K562 (cell line): ENCODE measurements around the gene CPLX1. TPM values are rescaled to one million over a fixed set of nuclear protein-coding genes. Genes with fewer than 3 reads are reported as not detected.

Experiments used
- UBTF ChIP-seq, 2 experiments: IDR thresholded peaks; 2 replicates each; pipeline ENCODE4 v1.6.1; 2012; ENCODE audit warnings: improper control_type of control experiment in 2 of 2, low read depth in 2 of 2, low read length in 2 of 2, borderline replicate concordance in 1 of 2
- polyA plus RNA-seq, 8 experiments: library from polyadenylated mRNA; depleted of rRNA in 4 of 8; stranded (reverse) in 5 of 8; unstranded in 3 of 8; fragments of >200 nt; fragmentation: Nextera tagmentation in 2 of 8; fragmentation: Illumina TruSeq in 1 of 8; extraction: Ambion mirVana in 2 of 8; extraction: Trizol in 1 of 8; gene quantifications; 2 replicates each; pipeline versions ENCODE4 v1.2.1 to v1.2.3, GENCODE V29; 2011 to 2014; ENCODE audit warnings: inconsistent platforms in 1 of 8, missing spikeins in 1 of 8
- total RNA-seq, 7 experiments: library from RNA; depleted of rRNA in 6 of 7; stranded (reverse); fragments of >200 nt in 6 of 7; fragmentation: Illumina TruSeq in 2 of 7; extraction: Trizol in 2 of 7; gene quantifications; 2 replicates each; pipeline versions ENCODE4 v1.2.1 to v1.2.3, GENCODE V29; 2011 to 2021; ENCODE audit warnings: low replicate concordance in 1 of 7
- TF ChIP-seq, protein P1 (sequence below): fragments of 250-450 bp; sonication (Bioruptor Pico); IDR thresholded peaks from 2 replicates; pipeline ENCODE4 v1.5.0; 2020; ENCODE audit warnings: mild to moderate bottlenecking, borderline replicate concordance
- TF ChIP-seq, protein P2 (sequence below): sonication (generic); formaldehyde crosslinking; IDR thresholded peaks from 2 replicates; pipeline ENCODE4 v1.8.0; 2022; ENCODE audit warnings: missing genetic modification reagents, mild to moderate bottlenecking, moderate library complexity, borderline replicate concordance

The CPLX1 gene
- total and polyA plus RNA-seq, 9 of the 15 experiments (the other 6 are each of a cell fraction or from before 2014, with no cell fraction given), result 0.03 to 3.3 (median 0.17) TPM; not detected in 2

- TF ChIP-seq, protein P1, sequence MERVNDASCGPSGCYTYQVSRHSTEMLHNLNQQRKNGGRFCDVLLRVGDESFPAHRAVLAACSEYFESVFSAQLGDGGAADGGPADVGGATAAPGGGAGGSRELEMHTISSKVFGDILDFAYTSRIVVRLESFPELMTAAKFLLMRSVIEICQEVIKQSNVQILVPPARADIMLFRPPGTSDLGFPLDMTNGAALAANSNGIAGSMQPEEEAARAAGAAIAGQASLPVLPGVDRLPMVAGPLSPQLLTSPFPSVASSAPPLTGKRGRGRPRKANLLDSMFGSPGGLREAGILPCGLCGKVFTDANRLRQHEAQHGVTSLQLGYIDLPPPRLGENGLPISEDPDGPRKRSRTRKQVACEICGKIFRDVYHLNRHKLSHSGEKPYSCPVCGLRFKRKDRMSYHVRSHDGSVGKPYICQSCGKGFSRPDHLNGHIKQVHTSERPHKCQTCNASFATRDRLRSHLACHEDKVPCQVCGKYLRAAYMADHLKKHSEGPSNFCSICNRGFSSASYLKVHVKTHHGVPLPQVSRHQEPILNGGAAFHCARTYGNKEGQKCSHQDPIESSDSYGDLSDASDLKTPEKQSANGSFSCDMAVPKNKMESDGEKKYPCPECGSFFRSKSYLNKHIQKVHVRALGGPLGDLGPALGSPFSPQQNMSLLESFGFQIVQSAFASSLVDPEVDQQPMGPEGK (CRISPR knock-in tag), result no peak
- TF ChIP-seq, protein P2, sequence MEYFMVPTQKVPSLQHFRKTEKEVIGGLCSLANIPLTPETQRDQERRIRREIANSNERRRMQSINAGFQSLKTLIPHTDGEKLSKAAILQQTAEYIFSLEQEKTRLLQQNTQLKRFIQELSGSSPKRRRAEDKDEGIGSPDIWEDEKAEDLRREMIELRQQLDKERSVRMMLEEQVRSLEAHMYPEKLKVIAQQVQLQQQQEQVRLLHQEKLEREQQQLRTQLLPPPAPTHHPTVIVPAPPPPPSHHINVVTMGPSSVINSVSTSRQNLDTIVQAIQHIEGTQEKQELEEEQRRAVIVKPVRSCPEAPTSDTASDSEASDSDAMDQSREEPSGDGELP (CRISPR knock-in tag), result no peak
- TF ChIP-seq UBTF (IDR thresholded peaks at IDR 0.05; ENCODE audit: borderline replicate concordance in 1 of 2, low read depth in 2 of 2, low read length in 2 of 2), result no peak
Observed at GRCh38 chr4:735583-735982, 90.3 kb downstream of the CPLX1 start (continued).

Other genes starting within 250 kb of the CPLX1 start
Only the 7 nearest of the 12 such genes appear.
- 746 and 978 TPM in 2 replicates for gene ATP5ME, start 151.9 kb downstream of the CPLX1 start, total RNA-seq (2014; rRNA removed)
- gene ATP5ME, start 151.9 kb downstream of the CPLX1 start, total RNA-seq (2014; rRNA removed; fragmentation: Illumina TruSeq; extraction: Trizol), result 839 and 887 TPM in 2 replicates
- 914 and 930 TPM in 2 replicates for gene ATP5ME, start 151.9 kb downstream of the CPLX1 start, total RNA-seq (2015; rRNA removed; fragmentation: Illumina TruSeq; extraction: Trizol)
- 509 and 535 TPM in 2 replicates for gene ATP5ME, start 151.9 kb downstream of the CPLX1 start, total RNA-seq (2021)
- 573 and 595 TPM in 2 replicates for gene ATP5ME, start 151.9 kb downstream of the CPLX1 start, polyA plus RNA-seq (2011; rRNA removed)
- gene ATP5ME, start 151.9 kb downstream of the CPLX1 start, polyA plus RNA-seq (2014; fragmentation: Illumina TruSeq; extraction: Trizol), result 632 and 822 TPM in 2 replicates
- gene ATP5ME, start 151.9 kb downstream of the CPLX1 start, polyA plus RNA-seq (2014; fragmentation: Nextera tagmentation; extraction: Ambion mirVana), result 1,000 to 10,000 TPM; 2,400 to 2,480 TPM
- 987 and 1,053 TPM in 2 replicates for gene ATP5ME, start 151.9 kb downstream of the CPLX1 start, polyA plus RNA-seq (2014; rRNA removed)
- 4.9 and 6.2 TPM in 2 replicates for gene MYL5, start 151.6 kb downstream of the CPLX1 start, total RNA-seq (2014; rRNA removed)
- 2.6 and 3.1 TPM in 2 replicates for gene MYL5, start 151.6 kb downstream of the CPLX1 start, total RNA-seq (2014; rRNA removed; fragmentation: Illumina TruSeq; extraction: Trizol)
- 5.1 and 5.9 TPM in 2 replicates for gene MYL5, start 151.6 kb downstream of the CPLX1 start, total RNA-seq (2015; rRNA removed; fragmentation: Illumina TruSeq; extraction: Trizol)
- gene MYL5, start 151.6 kb downstream of the CPLX1 start, total RNA-seq (2021), result 9.1 and 10.0 TPM in 2 replicates
- gene MYL5, start 151.6 kb downstream of the CPLX1 start, polyA plus RNA-seq (2011; rRNA removed), result 3.8 and 4.1 TPM in 2 replicates
- 3.4 and 5.5 TPM in 2 replicates for gene MYL5, start 151.6 kb downstream of the CPLX1 start, polyA plus RNA-seq (2014; fragmentation: Illumina TruSeq; extraction: Trizol)
- gene MYL5, start 151.6 kb downstream of the CPLX1 start, polyA plus RNA-seq (2014; fragmentation: Nextera tagmentation; extraction: Ambion mirVana), result 1 to 10 TPM; 1.4 TPM
- 6.0 and 6.9 TPM in 2 replicates for gene MYL5, start 151.6 kb downstream of the CPLX1 start, polyA plus RNA-seq (2014; rRNA removed)
- not detected in 2 replicates for gene SLC49A3, start 137.0 kb downstream of the CPLX1 start, total RNA-seq (2014; rRNA removed)
- not detected in 2 replicates for gene SLC49A3, start 137.0 kb downstream of the CPLX1 start, total RNA-seq (2014; rRNA removed; fragmentation: Illumina TruSeq; extraction: Trizol)
- not detected in 2 replicates for gene SLC49A3, start 137.0 kb downstream of the CPLX1 start, total RNA-seq (2015; rRNA removed; fragmentation: Illumina TruSeq; extraction: Trizol)
- 0.24 and 0.29 TPM in 2 replicates for gene SLC49A3, start 137.0 kb downstream of the CPLX1 start, total RNA-seq (2021)
- gene SLC49A3, start 137.0 kb downstream of the CPLX1 start, polyA plus RNA-seq (2011; rRNA removed), result not detected in 2 replicates
- gene SLC49A3, start 137.0 kb downstream of the CPLX1 start, polyA plus RNA-seq (2014; fragmentation: Illumina TruSeq; extraction: Trizol), result not detected in 2 replicates
- not detected for gene SLC49A3, start 137.0 kb downstream of the CPLX1 start, polyA plus RNA-seq (2014; fragmentation: Nextera tagmentation; extraction: Ambion mirVana)
- 0.18 and 0.41 TPM in 2 replicates for gene SLC49A3, start 137.0 kb downstream of the CPLX1 start, polyA plus RNA-seq (2014; rRNA removed)
- gene PCGF3, start 120.3 kb downstream of the CPLX1 start, total RNA-seq (2014; rRNA removed), result 31.3 and 39.9 TPM in 2 replicates
- 13.3 and 14.7 TPM in 2 replicates for gene PCGF3, start 120.3 kb downstream of the CPLX1 start, total RNA-seq (2014; rRNA removed; fragmentation: Illumina TruSeq; extraction: Trizol)
- gene PCGF3, start 120.3 kb downstream of the CPLX1 start, total RNA-seq (2015; rRNA removed; fragmentation: Illumina TruSeq; extraction: Trizol), result 19.1 and 20.3 TPM in 2 replicates
- gene PCGF3, start 120.3 kb downstream of the CPLX1 start, total RNA-seq (2021), result 39.6 and 46.1 TPM in 2 replicates
- 37.2 and 42.2 TPM in 2 replicates for gene PCGF3, start 120.3 kb downstream of the CPLX1 start, polyA plus RNA-seq (2011; rRNA removed)
- 18.9 and 20.4 TPM in 2 replicates for gene PCGF3, start 120.3 kb downstream of the CPLX1 start, polyA plus RNA-seq (2014; fragmentation: Illumina TruSeq; extraction: Trizol)
- 1 to 10 TPM; 2.6 to 4.3 TPM for gene PCGF3, start 120.3 kb downstream of the CPLX1 start, polyA plus RNA-seq (2014; fragmentation: Nextera tagmentation; extraction: Ambion mirVana)
- 40.1 and 40.2 TPM in 2 replicates for gene PCGF3, start 120.3 kb downstream of the CPLX1 start, polyA plus RNA-seq (2014; rRNA removed)
- gene GAK, start 106.2 kb upstream of the CPLX1 start, total RNA-seq (2014; rRNA removed), result 102 and 105 TPM in 2 replicates
- 10.4 and 12.6 TPM in 2 replicates for gene GAK, start 106.2 kb upstream of the CPLX1 start, total RNA-seq (2014; rRNA removed; fragmentation: Illumina TruSeq; extraction: Trizol)
- gene GAK, start 106.2 kb upstream of the CPLX1 start, total RNA-seq (2015; rRNA removed; fragmentation: Illumina TruSeq; extraction: Trizol), result 28.4 and 35.4 TPM in 2 replicates
- 94.1 and 101 TPM in 2 replicates for gene GAK, start 106.2 kb upstream of the CPLX1 start, total RNA-seq (2021)
- 14.9 and 22.4 TPM in 2 replicates for gene GAK, start 106.2 kb upstream of the CPLX1 start, polyA plus RNA-seq (2011; rRNA removed)
- gene GAK, start 106.2 kb upstream of the CPLX1 start, polyA plus RNA-seq (2014; fragmentation: Illumina TruSeq; extraction: Trizol), result 16.2 and 38.2 TPM in 2 replicates
- 1 to 10 TPM; 1.3 to 2.1 TPM for gene GAK, start 106.2 kb upstream of the CPLX1 start, polyA plus RNA-seq (2014; fragmentation: Nextera tagmentation; extraction: Ambion mirVana)
- gene GAK, start 106.2 kb upstream of the CPLX1 start, polyA plus RNA-seq (2014; rRNA removed), result 51.9 and 83.2 TPM in 2 replicates
- gene TMEM175, start 106.3 kb upstream of the CPLX1 start, total RNA-seq (2014; rRNA removed), result 14.9 and 17.7 TPM in 2 replicates
- gene TMEM175, start 106.3 kb upstream of the CPLX1 start, total RNA-seq (2014; rRNA removed; fragmentation: Illumina TruSeq; extraction: Trizol), result 2.4 and 3.7 TPM in 2 replicates
- 9.4 and 9.5 TPM in 2 replicates for gene TMEM175, start 106.3 kb upstream of the CPLX1 start, total RNA-seq (2015; rRNA removed; fragmentation: Illumina TruSeq; extraction: Trizol)
- 13.8 and 16.9 TPM in 2 replicates for gene TMEM175, start 106.3 kb upstream of the CPLX1 start, total RNA-seq (2021)
- 11.4 and 28.9 TPM in 2 replicates for gene TMEM175, start 106.3 kb upstream of the CPLX1 start, polyA plus RNA-seq (2011; rRNA removed)
- gene TMEM175, start 106.3 kb upstream of the CPLX1 start, polyA plus RNA-seq (2014; fragmentation: Illumina TruSeq; extraction: Trizol), result 8.5 and 21.5 TPM in 2 replicates
- under 1 TPM; 0.13 to 0.18 TPM for gene TMEM175, start 106.3 kb upstream of the CPLX1 start, polyA plus RNA-seq (2014; fragmentation: Nextera tagmentation; extraction: Ambion mirVana)
- 22.5 and 30.9 TPM in 2 replicates for gene TMEM175, start 106.3 kb upstream of the CPLX1 start, polyA plus RNA-seq (2014; rRNA removed)
- 17.0 and 19.1 TPM in 2 replicates for gene DGKQ, start 147.4 kb upstream of the CPLX1 start, total RNA-seq (2014; rRNA removed)
- 1.2 and 1.7 TPM in 2 replicates for gene DGKQ, start 147.4 kb upstream of the CPLX1 start, total RNA-seq (2014; rRNA removed; fragmentation: Illumina TruSeq; extraction: Trizol)
- 6.1 and 6.3 TPM in 2 replicates for gene DGKQ, start 147.4 kb upstream of the CPLX1 start, total RNA-seq (2015; rRNA removed; fragmentation: Illumina TruSeq; extraction: Trizol)
- gene DGKQ, start 147.4 kb upstream of the CPLX1 start, total RNA-seq (2021), result 18.4 and 22.0 TPM in 2 replicates
- 5.6 and 6.8 TPM in 2 replicates for gene DGKQ, start 147.4 kb upstream of the CPLX1 start, polyA plus RNA-seq (2011; rRNA removed)
- gene DGKQ, start 147.4 kb upstream of the CPLX1 start, polyA plus RNA-seq (2014; fragmentation: Illumina TruSeq; extraction: Trizol), result 2.6 and 7.3 TPM in 2 replicates
- under 1 TPM; 0.17 to 0.27 TPM for gene DGKQ, start 147.4 kb upstream of the CPLX1 start, polyA plus RNA-seq (2014; fragmentation: Nextera tagmentation; extraction: Ambion mirVana)
- 15.3 and 15.7 TPM in 2 replicates for gene DGKQ, start 147.4 kb upstream of the CPLX1 start, polyA plus RNA-seq (2014; rRNA removed)